ENCODE data around the gene PIP4K2B.

DNA sequence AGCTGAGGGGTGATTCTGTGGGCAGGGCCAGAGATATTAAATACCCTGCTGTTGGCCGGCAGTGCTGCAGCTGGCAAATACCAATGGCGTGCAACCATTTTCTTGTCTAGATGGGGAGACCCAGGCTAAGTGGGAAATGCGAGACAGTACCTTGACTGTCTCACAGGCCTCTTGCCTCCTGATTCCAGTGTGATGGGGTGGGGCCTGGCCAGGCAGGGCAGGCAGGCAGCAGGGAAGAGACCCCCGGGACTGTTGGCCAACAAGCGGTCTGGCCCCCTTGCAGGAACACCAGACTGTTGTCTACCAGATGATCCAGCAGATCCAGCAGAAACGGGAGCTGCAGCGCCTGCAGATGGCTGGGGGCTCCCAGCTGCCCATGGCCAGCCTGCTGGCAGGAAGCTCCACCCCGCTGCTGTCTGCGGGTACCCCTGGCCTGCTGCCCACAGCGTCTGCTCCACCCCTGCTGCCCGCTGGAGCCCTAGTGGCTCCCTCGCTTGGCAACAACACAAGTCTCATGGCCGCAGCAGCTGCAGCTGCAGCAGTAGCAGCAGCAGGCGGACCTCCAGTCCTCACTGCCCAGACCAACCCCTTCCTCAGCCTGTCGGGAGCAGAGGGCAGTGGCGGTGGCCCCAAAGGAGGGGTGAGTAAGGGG is 74.9 kb downstream of the PIP4K2B start:
- TF ChIP-seq, protein P1, sequence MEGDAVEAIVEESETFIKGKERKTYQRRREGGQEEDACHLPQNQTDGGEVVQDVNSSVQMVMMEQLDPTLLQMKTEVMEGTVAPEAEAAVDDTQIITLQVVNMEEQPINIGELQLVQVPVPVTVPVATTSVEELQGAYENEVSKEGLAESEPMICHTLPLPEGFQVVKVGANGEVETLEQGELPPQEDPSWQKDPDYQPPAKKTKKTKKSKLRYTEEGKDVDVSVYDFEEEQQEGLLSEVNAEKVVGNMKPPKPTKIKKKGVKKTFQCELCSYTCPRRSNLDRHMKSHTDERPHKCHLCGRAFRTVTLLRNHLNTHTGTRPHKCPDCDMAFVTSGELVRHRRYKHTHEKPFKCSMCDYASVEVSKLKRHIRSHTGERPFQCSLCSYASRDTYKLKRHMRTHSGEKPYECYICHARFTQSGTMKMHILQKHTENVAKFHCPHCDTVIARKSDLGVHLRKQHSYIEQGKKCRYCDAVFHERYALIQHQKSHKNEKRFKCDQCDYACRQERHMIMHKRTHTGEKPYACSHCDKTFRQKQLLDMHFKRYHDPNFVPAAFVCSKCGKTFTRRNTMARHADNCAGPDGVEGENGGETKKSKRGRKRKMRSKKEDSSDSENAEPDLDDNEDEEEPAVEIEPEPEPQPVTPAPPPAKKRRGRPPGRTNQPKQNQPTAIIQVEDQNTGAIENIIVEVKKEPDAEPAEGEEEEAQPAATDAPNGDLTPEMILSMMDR (IDR thresholded peaks at IDR 0.05) = no peak
- TF ChIP-seq POLR2A (IDR thresholded peaks at IDR 0.05) = no peak

Data from esophagus squamous epithelium (tissue), 4 donors.